Activated CD8-positive, alpha-beta memory T cell treated with anti-CD3 and anti-CD28 coated beads for 48 hours (primary cell): ENCODE data around the gene NDUFC2.
"Not testable (repeated sequence)": the region's sequence is repeated elsewhere in the genome, so short reads cannot be mapped to it uniquely, and the experiment has no call there.

Source experiments
- DNase-seq, 3 experiments: peaks; one replicate each; pipeline ENCODE4 v3.0.0-alpha.2; 2020; ENCODE audit warnings: low read depth in 2 of 3, low spot score in 2 of 3

NDUFC2 gene

DNA sequence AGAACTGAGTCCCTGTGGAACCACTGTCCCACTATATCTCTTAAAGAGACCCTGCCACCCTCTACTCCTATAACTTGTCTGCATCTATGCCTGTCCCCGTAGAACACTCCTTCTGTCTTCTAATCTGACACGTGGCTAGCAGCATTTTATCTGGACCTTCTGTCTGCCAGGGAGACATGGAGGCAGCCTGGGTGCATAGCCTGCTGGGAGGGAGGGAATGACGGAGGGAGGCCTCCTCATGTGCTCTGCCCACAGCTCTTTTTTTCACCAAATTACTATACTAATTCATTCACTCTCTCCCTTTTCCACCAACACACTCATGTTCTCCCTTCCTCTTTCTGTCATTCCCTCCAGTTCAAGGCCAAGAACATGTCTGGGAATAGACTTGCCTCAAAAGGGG, 23.6 kb downstream of the NDUFC2 start:
- no peak for DNase-seq

DNA sequence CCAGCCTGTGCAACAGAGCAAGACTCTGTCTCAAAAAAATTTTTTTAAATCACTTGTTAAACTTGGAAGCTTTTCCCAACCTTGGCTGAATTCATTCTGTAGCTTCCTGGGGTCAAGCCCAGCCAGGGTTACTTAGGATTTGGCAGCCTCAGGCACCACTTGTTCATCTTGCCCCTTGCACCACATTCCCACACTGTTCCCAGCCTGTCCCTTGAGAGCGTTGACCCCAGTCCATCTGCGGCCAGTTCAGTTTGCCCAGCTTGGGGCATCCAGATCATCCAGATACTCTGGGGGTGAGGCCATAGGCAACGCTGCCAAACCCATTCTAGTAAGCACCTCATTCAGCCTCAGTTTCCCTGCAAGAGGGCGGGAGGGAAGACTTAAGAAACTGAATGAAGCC, 24.7 kb downstream of the NDUFC2 start:
- no peak for DNase-seq

DNA sequence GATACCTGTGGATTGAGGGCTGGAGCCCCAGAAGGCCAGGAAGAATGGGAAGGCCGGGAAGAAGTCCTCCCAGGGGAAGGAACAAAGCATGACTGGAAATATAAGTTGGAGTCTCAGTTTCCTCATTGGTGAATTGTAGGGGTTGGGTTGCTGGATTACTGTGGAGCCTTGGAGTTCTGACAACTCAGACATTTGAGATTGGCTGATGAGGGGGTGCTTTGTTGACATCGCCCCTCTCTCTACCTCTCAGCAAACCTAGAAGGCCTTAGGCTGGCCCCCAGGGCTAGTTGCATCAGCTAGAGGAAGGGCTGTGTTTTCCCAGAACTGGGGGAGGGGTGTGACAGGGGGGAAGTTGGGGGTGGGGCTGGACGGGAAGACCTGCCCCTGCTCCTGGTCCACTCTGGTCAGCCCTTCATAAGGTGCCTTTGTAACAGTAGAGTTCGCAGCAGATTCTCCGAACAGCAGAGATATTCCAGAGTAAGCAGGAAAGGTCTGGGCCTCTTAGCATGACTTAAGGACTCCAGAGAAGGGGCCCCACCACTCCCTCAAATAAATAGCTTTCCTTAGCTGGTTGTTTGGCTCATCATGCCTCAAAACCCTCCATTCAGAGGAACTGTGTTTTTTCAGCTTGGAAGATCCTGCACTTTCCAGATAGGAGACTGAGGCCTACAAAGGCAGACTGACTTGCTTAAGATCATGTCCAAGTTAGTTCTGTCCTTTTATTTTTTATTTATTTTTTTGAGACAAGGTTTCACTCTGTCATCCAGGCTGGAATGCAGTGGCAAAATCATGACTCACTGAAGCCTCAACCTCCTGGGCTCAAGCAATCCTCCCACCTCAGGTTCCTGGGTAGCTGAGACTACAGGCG, 28.5 kb downstream of the NDUFC2 start:
- no peak for DNase-seq

GRCh38 chr11:78049348-78049747, 30.3 kb downstream of the NDUFC2 start:
- no peak for DNase-seq

- DNase-seq: no peak
These were observed 31.1 kb downstream of the NDUFC2 start for GRCh38 chr11:78048561-78048960.

DNA sequence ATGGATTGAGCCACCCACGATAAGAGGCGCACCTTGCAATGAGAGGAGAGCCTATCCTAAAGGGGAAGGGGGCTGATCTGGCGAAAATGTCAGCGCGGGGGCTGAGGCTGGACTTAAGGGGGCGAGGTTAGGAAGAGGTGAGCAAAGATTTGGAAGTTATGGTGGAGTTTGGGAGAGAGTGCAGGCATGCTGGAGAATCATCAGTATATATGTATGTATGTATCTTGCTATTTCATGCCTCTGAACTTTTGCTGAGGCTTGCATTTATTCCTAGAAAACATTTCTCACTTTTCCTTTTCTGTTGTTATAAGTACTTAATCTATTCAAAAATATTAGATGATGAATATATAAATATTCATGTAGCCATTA, 33.2 kb downstream of the NDUFC2 start:
- DNase-seq: no peak

DNA sequence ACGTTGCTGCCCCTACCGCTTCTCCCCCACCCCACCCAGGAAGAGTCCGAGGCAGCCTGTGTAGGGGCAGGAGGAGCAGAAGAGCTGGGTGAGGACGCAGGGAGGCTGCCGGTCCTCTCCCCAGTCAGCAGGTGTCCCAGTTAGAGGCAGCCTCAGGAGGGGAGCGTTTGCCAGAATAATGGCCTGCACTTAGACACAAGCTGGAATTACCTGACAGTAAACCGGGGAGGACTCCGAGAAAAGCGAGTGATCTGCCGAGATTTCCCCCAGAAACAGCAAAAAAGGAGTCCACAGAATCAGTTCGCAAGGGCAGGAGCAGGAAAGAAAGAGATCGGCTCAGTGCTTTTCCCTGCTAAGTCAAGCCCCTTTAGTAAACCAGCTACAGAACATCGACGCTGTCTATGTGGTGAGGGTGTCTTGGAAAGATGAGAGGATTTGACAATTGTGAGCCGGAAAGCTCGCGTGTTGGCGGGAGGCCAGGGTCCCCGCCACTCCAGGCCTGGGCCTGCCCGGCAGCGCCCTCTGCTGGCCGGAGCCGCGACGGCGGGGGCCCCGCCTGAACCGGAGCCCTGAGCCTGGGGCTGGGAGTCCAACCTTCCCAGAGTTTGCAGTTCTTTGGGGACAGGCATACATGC, 33.7 kb downstream of the NDUFC2 start:
- DNase-seq: peak; percentile 52 to 69 (median 63)

GRCh38 chr11:78044706-78045105, 35.0 kb downstream of the NDUFC2 start:
- no peak for DNase-seq

- no peak for DNase-seq
These were observed 37.7 kb downstream of the NDUFC2 start for GRCh38 chr11:78041843-78042440.

GRCh38 chr11:78041380-78041719, 38.3 kb downstream of the NDUFC2 start:
- not testable (repeated sequence) for DNase-seq

GRCh38 chr11:78040691-78041379, 38.8 kb downstream of the NDUFC2 start:
- no peak for DNase-seq

DNA sequence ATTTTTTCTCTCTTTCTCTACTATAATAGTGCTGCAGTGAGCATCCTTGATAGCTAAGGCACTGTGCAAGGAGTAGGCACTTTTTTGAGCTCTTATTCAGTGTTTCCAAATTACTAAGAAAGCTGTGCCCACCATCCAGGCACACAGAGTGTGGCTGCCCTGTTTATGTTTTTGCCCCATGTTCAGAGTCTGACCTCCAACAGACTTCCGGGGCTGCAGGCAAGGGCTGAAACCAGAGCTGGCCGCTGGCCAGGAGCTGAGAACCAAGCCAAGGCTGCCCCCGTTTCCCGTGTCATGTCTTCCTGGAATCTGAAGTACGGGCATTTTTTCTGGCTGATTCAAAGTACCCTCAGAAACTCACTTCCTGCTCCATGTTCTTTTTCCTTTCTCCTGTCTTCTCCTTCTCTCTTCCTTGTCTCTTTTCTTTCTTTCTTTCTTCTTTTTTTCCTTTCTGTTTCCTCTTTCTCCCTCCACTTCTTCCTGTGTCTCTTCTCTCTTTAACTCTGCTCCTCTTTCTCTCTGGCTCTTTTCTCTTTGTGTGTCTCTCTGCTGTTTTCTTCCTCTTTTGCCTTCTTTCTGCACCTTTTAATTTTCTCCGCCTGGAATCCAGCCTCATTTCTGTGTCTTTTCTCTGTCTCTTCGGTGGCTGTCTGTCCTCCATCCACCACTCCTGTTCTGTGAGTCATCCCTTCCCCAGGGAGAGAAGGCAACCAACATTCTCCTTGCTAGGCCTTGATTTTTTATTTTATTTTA, 39.6 kb downstream of the NDUFC2 start:
- DNase-seq: peak; percentile 6 to 23 (median 13)

GRCh38 chr11:78039391-78039918, 40.2 kb downstream of the NDUFC2 start:
- no peak for DNase-seq

DNA sequence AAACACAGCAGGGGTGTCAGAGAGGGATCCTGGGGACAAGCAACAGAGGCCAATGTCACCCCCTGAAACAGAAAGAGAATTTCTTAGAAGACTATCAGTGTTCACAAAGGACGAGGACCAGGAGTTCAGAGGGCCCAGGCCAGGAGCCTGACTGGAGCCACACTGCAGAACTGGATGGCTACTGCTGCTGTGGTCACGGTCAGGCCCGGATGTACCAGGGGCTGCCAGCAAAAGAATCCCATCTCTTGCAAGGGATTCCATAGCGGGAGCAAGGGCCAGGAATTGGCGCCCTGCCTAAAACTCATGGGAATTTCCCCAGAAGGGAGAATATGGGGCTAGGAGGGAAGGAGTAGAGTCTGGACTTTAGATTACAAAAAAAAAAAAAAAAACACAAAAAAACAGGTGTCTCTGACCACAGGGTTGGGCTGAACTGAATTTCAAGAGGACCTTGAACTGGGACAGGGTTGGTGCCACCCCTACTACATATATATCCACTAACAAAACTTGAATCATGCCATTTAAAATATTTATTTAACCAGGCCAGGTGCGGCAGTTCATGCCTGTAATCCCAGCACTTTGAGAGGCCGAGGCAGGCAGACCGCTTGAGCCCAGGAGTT, 40.9 kb downstream of the NDUFC2 start:
- no peak for DNase-seq

DNA sequence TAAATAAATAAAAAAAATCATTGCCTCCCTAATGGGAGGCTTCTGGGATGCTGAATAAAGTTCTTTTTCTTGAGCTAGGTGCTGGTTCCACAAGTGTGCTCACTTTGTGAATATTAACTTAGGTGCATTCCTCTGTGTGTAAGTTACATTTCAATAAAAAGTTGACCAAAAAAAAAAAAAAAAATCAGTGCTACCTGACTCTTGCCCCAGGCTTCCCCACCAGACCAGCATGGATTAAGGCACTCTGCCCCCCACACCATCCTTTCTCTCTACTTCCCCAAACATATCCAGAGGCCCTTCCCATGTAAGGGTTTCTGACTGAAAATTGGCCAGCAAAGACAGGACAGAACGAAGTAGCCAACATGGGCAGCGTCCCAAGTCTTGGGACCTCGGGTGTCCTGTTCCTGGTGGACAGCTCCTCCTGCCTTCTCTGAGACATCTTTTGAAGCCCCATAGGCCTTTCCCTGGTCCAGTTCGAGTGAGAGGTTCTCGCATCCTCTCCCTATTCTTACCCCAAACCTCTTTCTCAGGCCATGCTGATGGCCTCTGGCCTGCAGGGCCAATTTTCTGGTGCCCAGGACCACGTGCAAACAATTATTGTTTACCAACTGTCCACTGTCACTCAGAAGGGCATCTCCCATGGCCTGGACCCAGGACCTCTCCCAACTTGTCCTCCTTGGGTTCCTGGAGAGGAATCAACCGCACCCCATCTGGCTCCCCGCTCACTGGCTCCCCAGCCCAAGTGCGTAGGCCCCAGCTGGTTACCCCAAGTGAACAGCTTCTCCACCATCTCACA, 41.6 kb downstream of the NDUFC2 start:
- no peak for DNase-seq

GRCh38 chr11:78037056-78037455, 42.6 kb downstream of the NDUFC2 start:
- DNase-seq: no peak

- no peak for DNase-seq
These were observed 43.3 kb downstream of the NDUFC2 start for GRCh38 chr11:78036313-78036712.

DNA sequence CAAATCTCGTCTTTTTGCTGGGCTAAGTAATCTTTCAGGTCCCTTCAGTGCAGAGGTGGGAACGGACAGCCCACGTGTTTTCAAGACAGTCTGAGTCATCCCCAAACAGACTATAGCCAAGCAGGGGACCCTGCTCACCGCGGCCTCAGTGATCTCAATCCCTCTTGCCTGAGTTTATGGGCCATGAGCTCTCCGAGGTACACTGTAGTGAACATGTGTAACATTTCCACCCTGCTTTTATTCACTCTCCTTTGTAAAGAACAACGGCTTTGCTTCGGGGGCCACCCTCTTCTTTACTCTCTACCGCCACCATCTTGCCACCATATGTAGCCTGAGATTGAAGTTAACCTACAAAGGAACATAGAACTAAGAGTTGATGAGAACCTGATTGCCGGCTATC, 45.0 kb downstream of the NDUFC2 start:
- DNase-seq: no peak

DNA sequence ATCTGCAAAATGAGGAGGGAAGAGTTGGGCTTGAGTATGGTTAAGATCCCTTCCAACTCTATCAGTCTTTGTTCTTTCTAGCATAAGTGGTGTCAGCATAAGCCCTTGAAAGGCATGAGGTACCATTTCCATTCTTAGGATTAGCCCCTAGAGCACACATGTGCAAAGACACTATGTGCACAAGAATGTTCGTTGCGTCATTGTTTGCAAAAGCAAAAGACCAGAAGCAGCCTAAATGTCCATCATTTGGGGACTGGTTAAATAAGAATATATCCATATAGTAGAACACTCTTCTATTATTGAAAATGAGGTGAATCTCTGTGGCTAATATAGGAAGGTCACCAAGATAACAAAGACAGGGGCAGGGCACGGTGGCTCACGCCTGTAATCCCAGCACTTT, 46.6 kb downstream of the NDUFC2 start:
- no peak for DNase-seq

DNA sequence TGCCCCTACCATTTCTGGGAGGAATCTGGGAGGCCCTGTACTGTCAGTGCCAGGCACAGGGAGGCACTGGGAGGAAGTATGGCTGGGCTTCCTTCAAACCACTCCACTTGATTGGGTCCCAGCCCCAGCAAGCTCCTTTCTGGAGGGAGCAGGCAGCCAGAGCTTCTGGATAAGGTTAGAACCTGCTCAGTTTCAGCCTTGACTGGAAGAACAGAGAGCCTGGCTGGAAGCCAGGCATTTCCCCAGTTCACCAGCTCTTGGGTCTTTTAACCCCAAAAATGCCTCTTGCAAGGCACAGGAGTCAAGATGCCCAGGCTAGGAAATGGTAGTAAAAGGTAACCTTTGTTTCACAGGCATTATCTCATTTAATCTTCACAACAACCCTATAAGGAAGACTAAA, 47.6 kb downstream of the NDUFC2 start:
- DNase-seq: no peak
